Calu3 (cell line): Measurements from ENCODE around the gene TBC1D22B. TPM values are rescaled to one million over a fixed set of nuclear protein-coding genes. Genes with fewer than 3 reads are reported as not detected.
"Not testable (repeated sequence)": the region's sequence is repeated elsewhere in the genome, so short reads cannot be mapped to it uniquely, and the experiment has no call there.

Experiments
- BruUV-seq: library from RNA; stranded (reverse); fragments of 400-500 nt; replicated peaks from 2 replicates; lab custom pipeline; 2021; lab: Mats Ljungman, UMichigan
- CTCF ChIA-PET: fragments of 300-600 bp; sonication (Branson Sonifier 250); formaldehyde crosslinking; loops from one replicate; lab custom pipeline; 2022; ENCODE audit warnings: antibody characterized with exemption; lab: Charles Lee
- DNase-seq: peaks from one replicate; pipeline ENCODE4 v3.0.0; 2022
- H3K27ac Mint-ChIP-seq: one replicate; pipeline ENCODE4 v1.8.0; 2022; ENCODE audit warnings: mixed read lengths; ENCODE audit not compliant: unreplicated experiment
- H3K27me3 Mint-ChIP-seq: one replicate; pipeline ENCODE4 v1.8.0; 2022; ENCODE audit warnings: mixed read lengths; ENCODE audit not compliant: unreplicated experiment
- H3K36me3 Mint-ChIP-seq: one replicate; pipeline ENCODE4 v1.8.0; 2022; ENCODE audit warnings: mild to moderate bottlenecking, moderate library complexity, mixed read lengths; ENCODE audit not compliant: insufficient read depth, unreplicated experiment
- H3K4me1 Mint-ChIP-seq: one replicate; pipeline ENCODE4 v1.8.0; 2022; ENCODE audit warnings: mild to moderate bottlenecking, low read depth, mixed read lengths; ENCODE audit not compliant: unreplicated experiment
- H3K4me3 Mint-ChIP-seq: one replicate; pipeline ENCODE4 v1.8.0; 2022; ENCODE audit warnings: mild to moderate bottlenecking, low read depth, moderate library complexity, mixed read lengths; ENCODE audit not compliant: unreplicated experiment
- H3K9me3 Mint-ChIP-seq: one replicate; pipeline ENCODE4 v1.8.0; 2022; ENCODE audit warnings: low read depth, mixed read lengths; ENCODE audit not compliant: unreplicated experiment
- intact Hi-C: fragments of 100-400 bp; cut with micrococcal nuclease; formaldehyde crosslinking; loops from one replicate; pipeline ENCODE4 v1.10.0; 2022; ENCODE audit not compliant: unreplicated experiment
- total RNA-seq: library from RNA; stranded (reverse); gene quantifications from 2 replicates; pipeline ENCODE4 v1.2.3, GENCODE V29; 2022
- TF ChIP-seq, protein P1 (sequence below): fragments of 200-600 bp; IDR thresholded peaks from one replicate; pipeline ENCODE4 v1.8.0; 2022; ENCODE audit warnings: antibody characterized with exemption; ENCODE audit not compliant: unreplicated experiment

TBC1D22B gene
- total RNA-seq, 1 experiment from 2014 or later: 14.6 TPM

DNA sequence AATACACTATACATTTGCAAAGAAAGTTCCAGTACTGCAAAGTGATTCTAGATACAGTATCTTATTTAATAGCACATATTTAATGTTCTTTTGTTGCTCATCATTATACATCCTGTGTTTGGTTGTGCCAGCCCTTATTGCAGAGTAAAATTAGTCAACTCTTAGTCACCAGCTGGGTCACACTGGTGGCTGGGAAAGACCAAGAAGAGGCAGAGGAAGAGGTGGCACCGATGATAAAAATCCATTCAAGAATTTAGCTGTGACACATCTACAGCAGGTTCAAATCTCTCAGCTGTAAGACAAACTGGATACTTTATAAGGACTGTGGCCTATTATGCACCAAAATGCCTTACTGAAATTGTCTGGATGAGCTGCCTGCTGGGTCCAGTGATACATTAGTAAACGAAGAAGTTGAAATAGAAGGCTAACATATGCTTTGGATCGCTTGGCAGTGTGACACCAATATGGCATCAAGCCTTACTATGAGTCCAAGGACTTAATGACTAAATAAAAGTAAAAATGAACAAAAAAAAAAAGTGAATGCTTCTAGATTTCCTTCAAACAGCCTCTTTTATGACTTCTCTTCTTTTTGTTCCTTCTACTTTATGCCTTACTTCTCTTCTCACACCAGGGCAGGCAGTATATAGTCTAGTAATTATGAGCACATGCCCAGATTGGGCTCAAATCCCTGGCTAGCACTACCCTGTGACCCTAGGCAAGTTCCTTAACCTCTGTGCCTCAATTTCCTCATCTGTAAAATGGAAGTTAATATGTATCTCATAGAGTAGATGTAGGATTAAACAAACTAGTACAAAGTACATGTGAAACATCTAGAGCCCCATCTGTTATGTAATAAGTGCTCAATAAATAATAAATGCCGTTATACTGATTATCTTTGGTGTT lies 66.8 kb downstream of the TBC1D22B start:
- intact Hi-C loops: no loop called here
- no peaks in the 10 kb centered on the region for H3K27me3 Mint-ChIP-seq
- H3K4me1 Mint-ChIP-seq: peaks cover 33% of the 10 kb centered on the region
- no peak for DNase-seq
- no peaks in the 10 kb centered on the region for H3K9me3 Mint-ChIP-seq
- CTCF ChIA-PET: interaction anchor here (0.6 kb wide), 1 partner anchor 1168 kb away, joined by 4 read pairs; no protein-coding TSS in a partner anchor
- BruUV-seq: no TSS peak
- H3K36me3 Mint-ChIP-seq: peaks cover 36% of the 10 kb centered on the region
- TF ChIP-seq, protein P1, sequence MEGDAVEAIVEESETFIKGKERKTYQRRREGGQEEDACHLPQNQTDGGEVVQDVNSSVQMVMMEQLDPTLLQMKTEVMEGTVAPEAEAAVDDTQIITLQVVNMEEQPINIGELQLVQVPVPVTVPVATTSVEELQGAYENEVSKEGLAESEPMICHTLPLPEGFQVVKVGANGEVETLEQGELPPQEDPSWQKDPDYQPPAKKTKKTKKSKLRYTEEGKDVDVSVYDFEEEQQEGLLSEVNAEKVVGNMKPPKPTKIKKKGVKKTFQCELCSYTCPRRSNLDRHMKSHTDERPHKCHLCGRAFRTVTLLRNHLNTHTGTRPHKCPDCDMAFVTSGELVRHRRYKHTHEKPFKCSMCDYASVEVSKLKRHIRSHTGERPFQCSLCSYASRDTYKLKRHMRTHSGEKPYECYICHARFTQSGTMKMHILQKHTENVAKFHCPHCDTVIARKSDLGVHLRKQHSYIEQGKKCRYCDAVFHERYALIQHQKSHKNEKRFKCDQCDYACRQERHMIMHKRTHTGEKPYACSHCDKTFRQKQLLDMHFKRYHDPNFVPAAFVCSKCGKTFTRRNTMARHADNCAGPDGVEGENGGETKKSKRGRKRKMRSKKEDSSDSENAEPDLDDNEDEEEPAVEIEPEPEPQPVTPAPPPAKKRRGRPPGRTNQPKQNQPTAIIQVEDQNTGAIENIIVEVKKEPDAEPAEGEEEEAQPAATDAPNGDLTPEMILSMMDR: no peak
- H3K4me3 Mint-ChIP-seq: no peak overlapping the region
- no peak overlapping the region for H3K27ac Mint-ChIP-seq

DNA sequence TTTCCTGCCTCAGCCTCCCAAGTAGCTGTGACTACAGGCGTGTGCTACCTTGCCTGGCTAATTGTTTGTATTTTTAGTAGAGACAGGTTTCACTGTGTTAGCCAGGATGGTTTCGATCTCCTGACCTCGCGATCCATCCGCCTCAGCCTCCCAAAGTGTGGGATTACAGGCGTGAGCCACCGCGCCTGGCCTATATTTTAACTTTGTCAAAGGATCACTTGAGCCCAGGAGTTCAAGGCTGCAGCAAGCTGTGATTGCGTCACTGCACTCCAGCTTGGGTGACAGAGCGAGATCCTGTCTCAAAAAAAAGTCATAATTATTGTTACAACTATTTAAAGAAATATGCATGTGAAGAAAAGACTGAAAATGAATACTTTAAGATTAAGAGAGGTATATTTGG lies 72.8 kb downstream of the TBC1D22B start:
- H3K4me3 Mint-ChIP-seq, DNase-seq, CTCF ChIA-PET, H3K9me3 Mint-ChIP-seq, H3K4me1 Mint-ChIP-seq, H3K27me3 Mint-ChIP-seq, intact Hi-C loops, BruUV-seq, H3K27ac Mint-ChIP-seq: not testable (repeated sequence)
- peaks cover 33% of the 10 kb centered on the region for H3K36me3 Mint-ChIP-seq

DNA sequence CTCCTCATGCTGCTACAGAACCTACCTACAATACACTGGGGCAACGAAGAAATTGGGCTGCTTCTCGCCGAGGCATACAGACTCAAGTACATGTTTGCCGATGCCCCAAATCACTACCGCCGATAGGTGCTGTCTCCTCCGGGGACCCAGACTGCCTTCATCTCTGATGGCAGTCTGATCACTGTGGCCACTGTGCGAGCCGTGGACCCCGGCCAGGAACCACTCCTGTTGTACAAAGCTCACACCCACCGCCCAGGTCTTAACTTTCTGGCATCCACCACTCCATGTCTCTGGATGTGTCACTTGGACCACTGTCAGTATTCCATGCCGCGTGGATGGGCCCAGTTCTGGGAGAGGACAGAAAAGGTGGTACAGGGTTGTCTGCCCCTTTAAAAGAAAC lies 73.5 kb downstream of the TBC1D22B start:
- CTCF ChIA-PET: no interaction called here
- TF ChIP-seq, protein P1: no peak
- H3K27ac Mint-ChIP-seq: no peak overlapping the region
- intact Hi-C loops: no loop called here
- no peak overlapping the region for H3K4me3 Mint-ChIP-seq
- H3K4me1 Mint-ChIP-seq: no peaks in the 10 kb centered on the region
- BruUV-seq: no TSS peak
- H3K36me3 Mint-ChIP-seq: peaks cover 28% of the 10 kb centered on the region
- H3K9me3 Mint-ChIP-seq: no peaks in the 10 kb centered on the region
- H3K27me3 Mint-ChIP-seq: no peaks in the 10 kb centered on the region
- no peak for DNase-seq

DNA sequence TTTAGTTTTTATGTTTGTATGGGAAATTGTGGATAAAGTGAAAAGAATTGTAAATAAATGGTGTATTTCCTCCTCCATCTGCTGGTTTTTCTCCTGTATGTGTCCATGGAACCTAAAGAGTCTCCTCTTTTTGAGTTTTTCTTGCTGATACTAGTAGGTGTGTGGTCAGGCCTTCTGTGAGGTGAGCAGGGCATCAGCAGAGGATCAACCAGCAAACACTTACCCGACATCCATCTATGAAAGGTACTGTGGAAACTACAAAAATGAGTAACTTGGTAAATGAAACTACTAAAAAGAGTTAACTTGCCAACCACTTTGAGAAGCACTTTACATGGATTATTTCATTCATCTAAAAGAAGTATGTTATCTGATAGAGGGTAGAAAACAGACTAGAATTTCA lies 75.3 kb downstream of the TBC1D22B start:
- CTCF ChIA-PET: no interaction called here
- intact Hi-C loops: no loop called here
- H3K4me1 Mint-ChIP-seq: no peaks in the 10 kb centered on the region
- H3K27ac Mint-ChIP-seq: no peak overlapping the region
- TF ChIP-seq, protein P1: no peak
- H3K9me3 Mint-ChIP-seq: no peaks in the 10 kb centered on the region
- no peaks in the 10 kb centered on the region for H3K27me3 Mint-ChIP-seq
- no peak overlapping the region for H3K4me3 Mint-ChIP-seq
- no TSS peak for BruUV-seq
- H3K36me3 Mint-ChIP-seq: peaks cover 17% of the 10 kb centered on the region
- DNase-seq: no peak

DNA sequence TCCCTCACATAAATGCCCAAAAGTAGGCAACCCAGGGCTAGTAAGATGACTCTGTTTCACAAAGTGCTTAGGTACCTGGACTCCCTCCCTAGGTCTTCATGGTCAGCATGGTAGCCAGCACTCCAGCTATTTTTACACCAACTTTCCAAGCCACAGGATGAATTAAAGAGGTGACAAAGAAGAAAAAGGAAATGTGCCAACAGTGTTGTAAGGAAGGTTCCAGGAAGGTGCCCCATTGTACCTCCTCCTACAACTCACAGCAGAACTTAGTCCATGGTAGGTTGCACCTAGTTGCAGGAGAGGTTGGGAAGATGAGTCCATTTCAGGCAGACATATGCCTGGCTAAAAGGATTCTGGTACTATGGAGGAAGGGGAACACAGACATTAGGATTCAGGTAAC lies 76.5 kb downstream of the TBC1D22B start:
- Mint-ChIP-seq H3K9me3 (no peaks in the 10 kb centered on the region), H3K4me1 (no peaks in the 10 kb centered on the region), H3K36me3 (peaks cover 14% of the 10 kb centered on the region), H3K27ac (no peak overlapping the region), H3K4me3 (no peak overlapping the region), H3K27me3 (no peaks in the 10 kb centered on the region)
- intact Hi-C loops: no loop called here
- no peak for DNase-seq
- no TSS peak for BruUV-seq
- TF ChIP-seq, protein P1: no peak
- CTCF ChIA-PET: no interaction called here

DNA sequence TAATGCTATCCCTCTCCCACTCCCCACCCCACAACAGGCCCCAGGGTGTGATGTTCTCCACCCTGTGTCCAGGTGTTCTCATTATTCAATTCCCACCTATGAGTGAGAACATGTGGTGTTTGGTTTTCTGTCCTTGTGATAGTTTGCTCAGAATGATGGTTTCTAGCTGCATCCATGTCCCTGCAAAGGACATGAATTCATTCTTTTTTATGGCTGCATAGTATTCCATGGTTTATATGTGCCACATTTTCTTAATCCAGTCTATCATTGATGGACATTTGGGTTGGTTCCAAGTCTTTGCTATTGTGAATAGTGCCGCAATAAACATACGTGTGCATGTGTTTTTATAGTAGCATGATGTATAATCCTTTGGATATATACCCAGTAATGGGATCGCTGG lies 80.7 kb downstream of the TBC1D22B start:
- BruUV-seq, H3K36me3 Mint-ChIP-seq, H3K4me1 Mint-ChIP-seq, H3K27me3 Mint-ChIP-seq, H3K9me3 Mint-ChIP-seq, CTCF ChIA-PET, H3K4me3 Mint-ChIP-seq, DNase-seq, H3K27ac Mint-ChIP-seq, intact Hi-C loops: not testable (repeated sequence)
